Body of pancreas (tissue), 4 donors: ENCODE data around the gene TARS1.

ENCODE experiments used
- CTCF ChIP-seq, 7 experiments: fragments of 450-650 bp in 4 of 7; fragments of 200-600 bp in 3 of 7; sonication (generic) in 3 of 7; IDR thresholded peaks; one replicate each; pipeline ENCODE4 v1.5.1; 2016 to 2019; ENCODE audit warnings: antibody characterized with exemption in 7 of 7
- POLR2A ChIP-seq, 3 donors: fragments of 450-650 bp; IDR thresholded peaks; one replicate each; pipeline ENCODE4 v1.6.1; 2016; ENCODE audit warnings: antibody characterized with exemption in 3 of 3, mild to moderate bottlenecking in 2 of 3

GRCh38 chr5:33501899-33502298 is 61.1 kb downstream of the TARS1 start:
- no peak for TF ChIP-seq CTCF (IDR thresholded peaks at IDR 0.05)
- TF ChIP-seq POLR2A (IDR thresholded peaks at IDR 0.05) = no peak
